Kidney (tissue), 14 donors: Measurements from ENCODE around the gene KNL1. TPM values are rescaled to one million over a fixed set of nuclear protein-coding genes. Genes with fewer than 3 reads are reported as not detected.

ENCODE experiments used
- DNase-seq, 5 donors: peaks; one replicate each; pipeline ENCODE4 v3.0.0-alpha.2; 2013 to 2020
- FAIRE-seq: peaks from 2 replicates; lab custom pipeline; 2012; peaks lifted over from hg19 to GRCh38; lab: Jason Lieb, UNC
- H3K27ac ChIP-seq, 2 donors: one replicate each; pipeline ENCODE4 v1.7.0; 2013; ENCODE audit warnings: low read depth in 2 of 2, low read length in 2 of 2, inconsistent platforms in 1 of 2
- H3K27me3 ChIP-seq: one replicate; pipeline ENCODE4 v1.7.1; 2013; ENCODE audit warnings: low read length, inconsistent platforms; ENCODE audit not compliant: control insufficient read depth, insufficient read depth
- H3K36me3 ChIP-seq, 3 donors: one replicate each; pipeline versions ENCODE4 v1.7.0 to v1.7.1; 2013; ENCODE audit warnings: low read length in 3 of 3, control low read depth in 1 of 3, inconsistent platforms in 1 of 3; ENCODE audit not compliant: insufficient read depth in 3 of 3, control insufficient read depth in 2 of 3
- H3K4me1 ChIP-seq, 3 donors: one replicate each; pipeline versions ENCODE4 v1.7.0 to v1.7.1; 2013; ENCODE audit warnings: low read length in 3 of 3, inconsistent platforms in 1 of 3, low read depth in 1 of 3; ENCODE audit not compliant: control insufficient read depth in 2 of 3, insufficient read depth in 2 of 3
- H3K4me3 ChIP-seq, 3 donors: one replicate each; pipeline versions ENCODE4 v1.7.0 to v1.8.1; 2013; ENCODE audit warnings: low read length in 3 of 3, control low read depth in 1 of 3, inconsistent platforms in 1 of 3
- H3K9ac ChIP-seq, 3 donors: one replicate each; pipeline versions ENCODE4 v1.7.0 to v1.7.1; 2013; ENCODE audit warnings: low read length in 3 of 3, control low read depth in 1 of 3, inconsistent platforms in 1 of 3
- H3K9me3 ChIP-seq, 3 donors: one replicate each; pipeline versions ENCODE4 v1.7.0 to v1.7.1; 2013; ENCODE audit warnings: low read length in 3 of 3, control low read depth in 1 of 3, inconsistent platforms in 1 of 3; ENCODE audit not compliant: control insufficient read depth in 2 of 3, insufficient read depth in 1 of 3
- CTCF ChIP-seq: IDR thresholded peaks from 3 replicates; pipeline ENCODE4 v1.5.1; 2012; ENCODE audit warnings: mild to moderate bottlenecking, moderate library complexity, borderline replicate concordance; ENCODE audit not compliant: insufficient read depth; ENCODE audit errors: extremely low read depth
- intact Hi-C: fragments of 100-400 bp; cut with DNase I; formaldehyde crosslinking; loops from one replicate; pipeline ENCODE4 v1.11.1; 2022
- polyA plus RNA-seq: library from polyadenylated mRNA; stranded (reverse); fragments of 350-450 nt; fragmentation: Illumina TruSeq; extraction: RNeasy Lipid Tissue Mini Kit (QIAGEN cat#74804); gene quantifications from one replicate; pipeline ENCODE4 v1.2.3, GENCODE V29; 2014; ENCODE audit warnings: low read depth, low replicate concordance; ENCODE audit not compliant: insufficient read depth
- total RNA-seq: library from RNA; stranded (reverse); fragmentation: NEBNext Ultra II Directional; extraction: Animal tissue kit (Norgen Biotek cat#: 25700); gene quantifications from one replicate; pipeline ENCODE4 v1.2.1, GENCODE V29; 2021
- donor health status: control.
- donor health status: control.
- donor health status: control.
- donor health status: control.
- donor health status: control.
- donor health status: DM: yes; HTN: yes; CAD: no.
- donor health status: Normal renal cell carcinoma (clear cell type).

The KNL1 gene
- total and polyA plus RNA-seq, 2 donors from 2014 or later, result 1.1 to 2.5 TPM

GRCh38 chr15:40695469-40695890, 101.4 kb downstream of the KNL1 start:
- peaks cover 2 to 16% (median 6%) of the 10 kb centered on the region in 3 donors for H3K4me1 ChIP-seq
- no peak for TF ChIP-seq CTCF
- FAIRE-seq (no peak), DNase-seq (peak in 2 of 5 donors; percentile 32 to 80)
- H3K9me3 ChIP-seq, result no peaks in the 10 kb centered on the region
- no peaks in the 10 kb centered on the region for H3K36me3 ChIP-seq
- peak overlapping the region; percentile 88 to 99 (median 97) for H3K4me3 ChIP-seq
- intact Hi-C loops, result no loop called here
- H3K9ac ChIP-seq, result peak overlapping the region in 2 of 3 donors; percentile 15 to 95
- H3K27ac ChIP-seq, result no peak overlapping the region
- H3K27me3 ChIP-seq, result no peaks in the 10 kb centered on the region

GRCh38 chr15:40696228-40696627, 102.2 kb downstream of the KNL1 start:
- H3K4me3 ChIP-seq, result no peak overlapping the region
- no peaks in the 10 kb centered on the region for H3K36me3 ChIP-seq
- H3K9ac ChIP-seq, result no peak overlapping the region
- DNase-seq, result no peak
- no peaks in the 10 kb centered on the region for H3K9me3 ChIP-seq
- no peak for FAIRE-seq
- TF ChIP-seq CTCF, result no peak
- H3K27me3 ChIP-seq, result no peaks in the 10 kb centered on the region
- intact Hi-C loops, result no loop called here
- peaks cover 2 to 16% (median 6%) of the 10 kb centered on the region in 3 donors for H3K4me1 ChIP-seq
- H3K27ac ChIP-seq, result no peak overlapping the region

GRCh38 chr15:40697916-40698315, 103.9 kb downstream of the KNL1 start:
- Histone ChIP-seq H3K4me1 (peaks cover 2 to 16% (median 6%) of the 10 kb centered on the region in 3 donors), H3K4me3 (no peak overlapping the region), H3K36me3 (no peaks in the 10 kb centered on the region), H3K27ac (no peak overlapping the region), H3K27me3 (no peaks in the 10 kb centered on the region), H3K9ac (no peak overlapping the region), H3K9me3 (no peaks in the 10 kb centered on the region)
- FAIRE-seq (no peak), DNase-seq (no peak)
- TF ChIP-seq CTCF, result no peak
- intact Hi-C loops, result no loop called here

GRCh38 chr15:40702077-40702476, 108.0 kb downstream of the KNL1 start:
- Histone ChIP-seq H3K4me3 (no peak overlapping the region), H3K9ac (no peak overlapping the region), H3K27ac (no peak overlapping the region), H3K9me3 (no peaks in the 10 kb centered on the region), H3K4me1 (no peaks in the 10 kb centered on the region), H3K36me3 (no peaks in the 10 kb centered on the region), H3K27me3 (no peaks in the 10 kb centered on the region)
- intact Hi-C loops, result no loop called here
- DNase-seq (peak in 2 of 5 donors; percentile 11 to 17), FAIRE-seq (no peak)
- TF ChIP-seq CTCF, result no peak
